Measurements from ENCODE around the gene SARS2.

SARS2 gene

DNA sequence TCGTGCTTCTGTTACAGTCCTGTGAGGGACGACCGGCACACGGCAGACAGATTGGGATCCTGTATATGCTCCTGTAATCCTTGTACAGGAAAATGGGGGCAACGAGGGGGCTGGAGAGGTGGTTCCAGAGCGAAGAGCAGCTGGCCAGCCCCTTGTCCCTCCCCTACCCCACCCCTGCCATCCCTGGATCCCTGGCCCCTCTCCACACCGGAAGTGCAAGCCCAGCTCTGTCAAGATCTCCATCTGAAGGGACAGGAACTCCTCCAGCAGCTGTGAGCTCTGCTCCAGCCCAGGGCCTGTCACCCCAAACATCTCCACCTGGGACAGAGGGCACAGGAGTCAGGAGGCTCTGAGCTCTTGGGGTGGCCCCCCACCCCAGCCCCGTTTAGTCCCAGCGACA lies 13.0 kb downstream of the SARS2 start:
- no peak for DNase-seq

DNA sequence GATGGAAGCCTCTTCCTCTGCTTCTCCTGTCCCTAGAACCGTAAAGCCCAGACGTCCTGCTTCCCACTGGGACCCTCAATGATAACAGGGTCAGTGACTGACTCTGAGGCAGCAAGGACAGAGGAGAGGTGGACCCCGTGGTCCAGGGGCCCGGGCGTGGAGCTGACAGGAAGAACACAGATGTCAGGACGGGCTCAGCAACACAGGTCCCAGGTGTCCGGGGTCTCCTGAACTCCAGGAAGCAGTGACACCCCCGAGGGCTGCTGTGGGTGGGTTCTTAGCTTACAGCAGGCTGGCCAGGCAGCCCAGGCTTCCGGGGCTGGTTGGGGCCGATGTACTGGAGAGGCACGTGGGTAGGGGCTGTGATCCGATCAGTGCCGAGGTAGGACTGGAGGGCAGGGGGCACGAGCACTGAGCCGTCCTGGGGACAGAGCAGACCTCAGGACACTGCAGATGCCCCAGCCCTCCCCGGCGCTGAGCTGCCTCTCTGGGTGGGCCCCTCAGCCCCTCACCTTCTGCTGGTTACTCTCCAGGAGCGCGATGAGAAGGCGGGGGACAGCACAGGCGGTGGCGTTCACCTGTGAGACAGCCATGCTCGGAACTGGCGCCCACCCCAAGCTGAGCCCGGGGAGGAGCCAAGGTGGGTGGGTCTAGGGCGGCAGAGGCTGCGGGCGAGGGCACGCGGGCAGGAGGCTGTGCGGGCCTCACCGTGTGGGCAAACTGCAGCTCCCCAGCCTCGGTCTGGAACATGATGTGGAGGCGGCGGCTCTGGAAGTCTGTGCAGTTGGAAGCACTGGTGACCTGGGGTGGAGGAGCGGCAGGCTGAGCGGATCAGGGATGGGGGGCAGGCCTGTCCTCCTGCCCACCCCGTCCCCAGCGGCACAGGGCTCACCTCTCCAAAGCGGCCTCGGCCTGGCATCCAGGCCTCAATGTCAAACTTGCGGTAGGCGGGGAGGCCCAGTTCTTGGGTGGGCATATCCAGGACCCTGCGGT lies 14.9 kb downstream of the SARS2 start:
- no peak for DNase-seq

DNA sequence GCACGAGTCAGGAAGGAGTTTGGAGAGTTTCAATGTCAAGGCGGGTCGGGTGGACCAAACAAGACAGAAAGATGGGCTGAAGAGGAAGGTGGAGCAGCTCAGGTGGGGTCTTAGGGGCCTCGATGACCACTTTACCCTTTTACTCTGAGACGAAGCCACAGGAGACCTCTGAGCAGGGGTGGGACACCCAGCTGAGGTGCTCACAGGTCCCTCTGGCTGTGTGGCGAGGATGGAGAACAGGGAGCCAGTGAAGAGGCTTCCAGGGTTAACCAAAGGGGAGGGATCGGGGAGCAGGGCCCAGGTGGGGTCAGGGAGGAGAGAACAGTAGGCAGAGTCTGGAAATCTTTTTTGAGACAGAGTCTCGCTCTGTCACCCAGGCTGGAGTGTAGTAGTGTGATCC lies 16.6 kb downstream of the SARS2 start:
- DNase-seq: no peak

DNA sequence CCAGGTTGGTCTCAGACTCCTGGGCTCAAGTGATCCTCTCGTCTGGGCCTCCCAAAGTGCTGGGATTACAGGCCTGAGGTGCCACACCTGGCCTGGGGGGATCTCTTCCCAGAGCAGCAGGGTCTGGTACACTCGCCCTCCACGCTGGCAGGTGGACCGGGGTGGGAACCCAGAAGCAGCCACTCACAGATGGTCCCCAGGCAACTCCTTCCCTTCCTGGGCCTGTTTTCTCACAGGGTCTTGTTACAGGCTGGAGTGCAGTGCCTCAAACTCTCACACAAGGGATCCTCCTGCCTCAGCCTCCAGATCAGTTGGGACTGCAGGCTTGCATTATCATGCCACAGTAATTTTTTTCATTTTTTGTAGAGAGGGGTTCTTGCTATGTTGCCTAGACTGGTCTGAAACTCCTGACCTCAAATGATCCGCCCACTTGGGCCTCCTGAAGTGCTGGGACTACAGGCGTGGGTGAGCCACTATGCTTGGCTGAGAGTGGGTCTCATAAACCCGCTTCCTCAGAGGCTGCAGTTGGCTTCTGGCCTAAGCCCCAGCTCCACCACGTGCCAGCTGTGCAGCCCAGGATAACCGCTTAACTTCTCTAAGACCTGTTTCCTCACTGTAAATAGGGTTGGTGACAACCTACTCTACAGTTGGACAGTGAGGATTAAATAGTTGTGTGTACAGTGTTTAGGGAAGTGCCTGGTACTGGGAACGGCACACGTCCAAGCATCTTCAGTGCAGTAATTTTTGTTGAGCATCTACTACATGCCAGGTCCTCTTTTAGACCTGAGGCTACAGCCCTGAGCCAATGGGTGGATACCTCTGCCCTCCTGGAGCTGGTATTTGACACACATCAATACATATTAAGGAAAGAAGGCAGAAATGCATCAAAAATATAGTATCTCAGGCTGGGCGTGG lies 17.7 kb downstream of the SARS2 start:
- no peak for DNase-seq

DNA sequence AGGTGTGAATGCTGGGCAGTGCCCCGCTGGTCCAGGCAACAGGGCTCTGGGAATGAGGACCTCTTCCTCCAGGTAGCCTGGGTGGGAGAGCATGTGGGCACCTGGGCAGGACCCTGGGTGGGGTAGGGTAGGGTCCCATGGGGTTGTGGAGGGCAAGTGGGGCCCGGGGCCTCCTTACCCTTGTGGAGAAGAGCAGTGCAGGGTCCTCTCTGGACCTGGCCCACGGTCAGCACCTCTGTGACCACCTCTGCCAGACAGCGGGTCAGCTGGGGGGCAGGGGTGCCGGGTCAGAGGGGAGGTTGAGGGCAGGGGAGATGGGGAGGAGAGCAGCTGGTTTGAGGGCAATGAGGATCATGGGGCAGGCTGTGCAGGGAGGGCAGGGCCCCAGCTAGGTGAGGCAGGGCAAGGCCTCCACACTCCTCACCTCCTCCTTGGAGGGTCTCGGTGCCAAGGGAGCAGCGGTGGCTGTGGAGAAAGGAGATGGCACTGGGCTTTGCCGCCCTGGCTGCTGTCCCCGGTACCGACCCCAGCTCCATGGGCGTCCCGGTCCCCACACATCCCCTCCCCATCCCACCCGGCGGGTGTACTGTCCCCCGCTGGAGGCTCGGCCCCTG lies 19.1 kb downstream of the SARS2 start:
- no peak for DNase-seq

DNA sequence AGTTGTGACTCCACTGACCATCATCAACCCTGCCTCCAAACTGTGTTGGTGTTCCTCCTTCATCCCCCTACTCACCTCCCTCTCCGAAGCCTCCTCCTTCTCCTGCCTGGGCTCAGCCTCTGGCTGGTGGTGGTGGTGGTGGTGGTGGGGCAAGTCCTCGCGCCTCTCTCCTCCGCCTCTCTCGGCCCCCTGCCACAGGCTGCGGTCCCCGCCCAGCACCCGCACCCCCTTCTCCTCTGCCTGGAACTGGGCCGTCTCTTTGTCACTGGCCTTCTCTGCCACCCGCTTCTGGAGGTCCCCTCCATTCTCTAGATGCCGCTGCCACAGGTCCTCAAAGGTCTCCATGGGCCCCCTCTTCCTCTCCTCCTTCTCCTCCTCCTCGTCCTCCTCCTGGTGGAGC lies 20.1 kb downstream of the SARS2 start:
- no peak for DNase-seq

DNA sequence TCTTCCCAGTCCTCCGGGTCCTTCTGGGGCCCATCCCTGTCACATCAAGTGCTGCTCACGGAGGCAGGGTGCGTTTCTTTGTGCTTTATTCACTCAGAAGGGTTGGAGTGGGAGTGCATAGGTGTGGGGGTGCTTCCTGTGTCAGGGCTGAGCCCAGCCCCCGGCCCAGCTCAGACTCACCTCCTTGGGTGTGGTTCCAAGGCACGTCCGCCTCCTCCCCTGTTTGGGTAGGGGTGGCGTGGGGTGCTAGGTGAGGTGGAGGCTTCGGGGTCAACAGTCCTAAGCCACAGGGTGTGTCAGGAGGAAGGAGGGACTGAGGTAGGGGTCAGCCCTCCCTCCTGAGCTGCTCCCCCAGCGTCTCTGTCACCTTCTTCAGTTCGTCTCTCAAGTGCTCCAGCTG lies 21.7 kb downstream of the SARS2 start:
- DNase-seq: no peak

DNA sequence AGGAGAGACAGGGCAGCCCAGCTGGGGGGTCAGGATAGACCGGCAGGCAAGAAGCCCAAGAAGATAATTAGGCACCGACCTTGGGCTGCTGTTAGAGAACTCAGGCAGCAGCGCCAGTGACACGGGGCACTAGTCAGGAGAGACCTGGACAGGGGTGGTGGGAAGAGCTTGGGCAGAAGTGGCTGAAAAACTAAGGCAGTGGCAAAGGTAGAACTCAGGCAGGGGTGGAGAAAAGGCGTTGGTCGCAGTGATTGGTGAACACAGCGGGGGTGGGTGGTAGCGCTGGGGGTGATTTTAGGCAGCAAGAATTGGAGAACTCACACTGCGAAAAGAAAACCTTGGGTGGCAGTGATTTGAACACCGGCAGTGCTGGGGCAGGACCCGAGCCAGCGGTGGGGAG lies 22.9 kb downstream of the SARS2 start:
- no peak for DNase-seq

DNA sequence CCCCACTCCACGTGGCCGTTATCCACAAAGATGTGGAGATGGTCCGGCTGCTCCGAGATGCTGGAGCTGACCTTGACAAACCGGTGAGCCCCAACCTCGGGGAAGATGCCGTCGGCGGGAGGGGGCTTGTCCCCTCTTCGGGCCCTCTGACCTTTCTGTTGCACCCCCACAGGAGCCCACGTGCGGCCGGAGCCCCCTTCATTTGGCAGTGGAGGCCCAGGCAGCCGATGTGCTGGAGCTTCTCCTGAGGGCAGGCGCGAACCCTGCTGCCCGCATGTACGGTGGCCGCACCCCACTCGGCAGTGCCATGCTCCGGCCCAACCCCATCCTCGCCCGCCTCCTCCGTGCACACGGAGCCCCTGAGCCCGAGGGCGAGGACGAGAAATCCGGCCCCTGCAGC lies 23.3 kb downstream of the SARS2 start:
- no peak for DNase-seq

DNA sequence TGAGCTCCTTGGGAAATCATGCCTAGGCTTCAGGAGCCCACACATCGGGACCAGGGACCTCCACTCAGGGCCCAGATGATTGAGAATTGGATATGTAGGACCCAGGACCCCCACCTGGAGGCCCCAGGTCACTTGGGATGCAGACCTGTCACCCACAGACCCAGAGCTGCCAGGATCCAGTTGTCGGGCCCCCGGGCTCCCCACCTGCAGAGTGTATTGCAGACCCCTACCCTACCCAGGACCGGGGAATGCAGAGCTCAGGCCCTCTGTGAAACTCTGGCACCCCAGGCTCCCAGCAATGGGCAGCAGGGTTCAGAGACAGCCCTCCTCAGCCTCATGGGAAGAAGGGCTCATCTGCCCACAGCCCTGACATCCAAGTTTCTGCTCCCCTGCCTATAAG lies 24.9 kb downstream of the SARS2 start:
- no peak for DNase-seq

DNA sequence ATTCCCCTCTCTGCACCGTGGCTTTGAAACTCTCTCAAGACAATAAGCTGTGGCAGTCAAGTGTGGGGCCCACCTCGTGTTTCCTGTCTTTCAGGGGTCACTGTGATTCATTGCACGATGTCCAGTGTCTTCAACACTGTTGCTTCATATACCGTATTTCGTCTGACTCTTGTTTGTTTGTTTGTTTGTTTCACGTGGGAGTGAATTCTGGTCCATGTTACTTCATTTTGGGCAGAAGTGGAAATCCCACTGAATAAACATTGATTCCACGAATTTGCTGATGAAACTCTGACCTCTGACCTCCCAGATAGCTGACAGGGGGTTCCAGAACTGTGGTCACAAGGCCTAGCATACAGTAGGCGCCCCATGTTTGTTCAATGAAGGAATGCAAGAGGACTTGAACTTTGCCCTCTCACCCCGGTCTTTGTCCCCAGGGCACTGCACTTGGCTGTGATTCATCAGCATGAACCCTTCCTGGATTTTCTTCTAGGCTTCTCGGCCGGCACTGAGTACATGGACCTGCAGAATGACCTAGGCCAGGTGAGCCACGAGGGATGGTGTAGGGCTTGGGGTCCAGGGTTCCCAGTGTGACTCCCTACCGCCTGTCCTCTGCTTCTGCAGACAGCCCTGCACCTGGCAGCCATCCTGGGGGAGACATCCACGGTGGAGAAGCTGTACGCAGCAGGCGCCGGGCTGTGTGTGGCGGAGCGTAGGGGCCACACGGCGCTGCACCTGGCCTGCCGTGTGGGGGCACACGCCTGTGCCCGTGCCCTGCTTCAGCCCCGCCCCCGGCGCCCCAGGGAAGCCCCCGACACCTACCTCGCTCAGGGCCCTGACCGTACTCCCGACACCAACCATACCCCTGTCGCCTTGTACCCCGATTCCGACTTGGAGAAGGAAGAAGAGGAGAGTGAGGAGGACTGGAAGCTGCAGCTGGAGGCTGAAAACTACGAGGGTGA lies 25.7 kb downstream of the SARS2 start:
- DNase-seq: no peak

DNA sequence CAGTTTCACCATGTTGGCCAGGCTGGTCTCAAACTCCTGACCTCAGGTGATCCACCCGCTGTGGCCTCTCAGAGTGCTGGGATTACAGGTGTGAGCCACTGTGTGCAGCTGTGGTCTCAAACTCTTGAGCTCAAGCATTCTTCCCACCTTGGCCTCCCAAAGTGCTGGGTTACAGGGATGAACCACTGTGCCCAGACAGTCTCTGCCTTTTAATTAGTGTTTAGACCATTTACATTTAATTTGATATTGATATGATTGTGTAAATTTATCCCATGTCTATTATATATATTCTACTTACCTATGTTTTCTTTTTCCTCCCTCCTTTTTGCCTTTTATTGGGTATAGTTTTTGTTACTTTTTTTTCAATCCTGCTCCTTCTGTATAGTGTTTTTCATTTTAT lies 28.9 kb downstream of the SARS2 start:
- DNase-seq: no peak

DNA sequence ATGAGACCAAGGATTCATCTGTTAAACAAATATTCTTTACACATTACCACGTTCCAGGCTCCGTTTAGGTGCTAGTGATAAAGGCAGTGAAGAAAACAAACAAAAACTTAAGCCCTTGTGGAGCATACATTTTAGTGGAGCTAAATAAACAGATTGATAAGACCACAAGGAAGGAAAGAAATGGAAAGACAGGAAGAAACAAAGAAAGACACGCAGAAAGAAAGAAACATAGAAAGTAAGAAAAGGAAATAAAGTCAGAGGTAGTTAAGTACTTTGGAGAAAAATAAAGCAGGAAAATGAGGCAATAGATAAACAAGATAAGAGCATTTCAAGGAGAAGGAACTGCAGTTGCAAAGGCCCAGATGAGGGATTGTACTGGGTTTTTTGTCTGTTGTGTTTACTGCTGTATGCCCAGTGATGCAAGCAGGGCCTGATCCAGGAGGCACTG lies 29.8 kb downstream of the SARS2 start:
- DNase-seq: no peak

DNA sequence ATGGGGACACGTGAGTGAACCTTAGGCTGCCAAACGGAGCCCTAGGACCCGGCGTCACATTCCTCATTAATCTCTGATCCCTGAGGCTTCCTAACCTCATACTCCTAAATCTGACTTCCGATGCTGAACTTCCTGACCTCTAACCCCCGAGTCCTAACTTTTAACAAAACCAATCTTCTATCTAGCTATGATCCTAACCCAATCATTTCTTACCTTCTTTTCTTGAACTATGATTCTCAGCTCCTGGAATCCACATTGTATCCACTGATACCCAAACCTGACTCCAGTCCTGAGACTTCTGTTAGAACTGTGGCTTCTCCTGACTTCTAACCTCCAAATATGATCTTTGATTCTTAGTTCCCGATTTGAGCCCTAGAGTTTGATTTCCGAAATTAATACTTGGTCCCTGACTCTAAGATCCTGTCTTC lies 30.3 kb downstream of the SARS2 start:
- no peak for DNase-seq

DNA sequence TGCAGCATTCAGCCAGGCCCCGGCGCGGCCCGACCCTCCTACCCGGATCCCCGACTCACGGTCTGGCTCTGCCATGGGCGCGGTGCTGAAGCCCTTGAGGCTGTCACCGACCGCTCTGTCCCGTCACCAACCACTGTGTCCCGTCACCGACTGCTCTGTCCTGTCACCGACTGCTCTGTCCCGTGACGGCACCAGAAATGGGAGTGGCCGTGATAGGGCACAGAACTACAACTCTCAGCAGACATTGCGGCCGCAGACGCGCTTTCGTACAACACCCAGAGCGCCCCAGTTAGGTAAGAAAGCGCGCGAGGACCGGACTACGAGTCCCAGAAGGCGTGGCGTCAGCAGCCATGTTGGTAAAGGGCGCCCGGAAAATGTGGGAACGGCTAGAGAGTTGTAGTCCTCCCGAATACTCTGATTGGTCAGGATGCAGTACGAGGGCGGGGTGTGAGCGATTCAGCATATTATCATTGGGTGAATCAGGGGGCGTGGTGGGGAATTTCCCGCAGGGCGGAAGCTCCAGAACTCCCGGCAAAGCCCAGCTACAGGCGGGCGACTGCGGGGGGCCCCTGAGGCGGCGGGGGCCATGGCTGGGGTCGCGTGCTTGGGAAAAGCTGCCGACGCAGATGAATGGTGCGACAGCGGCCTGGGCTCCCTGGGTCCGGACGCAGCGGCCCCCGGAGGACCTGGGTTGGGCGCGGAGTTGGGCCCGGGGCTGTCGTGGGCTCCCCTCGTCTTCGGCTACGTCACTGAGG lies 30.9 kb downstream of the SARS2 start, which contains the start of the genes NFKBIB and SIRT2:
Gene NFKBIB (plus strand): TSS at position 523 of the 755 bp plus-strand sequence. CDS start 64 bp downstream, at position 587.
Gene SIRT2 (minus strand): TSS at position 172 of the 755 bp plus-strand sequence. CDS start 97 bp downstream, at position 75.
- peak; percentile 98 to 99 for DNase-seq

DNA sequence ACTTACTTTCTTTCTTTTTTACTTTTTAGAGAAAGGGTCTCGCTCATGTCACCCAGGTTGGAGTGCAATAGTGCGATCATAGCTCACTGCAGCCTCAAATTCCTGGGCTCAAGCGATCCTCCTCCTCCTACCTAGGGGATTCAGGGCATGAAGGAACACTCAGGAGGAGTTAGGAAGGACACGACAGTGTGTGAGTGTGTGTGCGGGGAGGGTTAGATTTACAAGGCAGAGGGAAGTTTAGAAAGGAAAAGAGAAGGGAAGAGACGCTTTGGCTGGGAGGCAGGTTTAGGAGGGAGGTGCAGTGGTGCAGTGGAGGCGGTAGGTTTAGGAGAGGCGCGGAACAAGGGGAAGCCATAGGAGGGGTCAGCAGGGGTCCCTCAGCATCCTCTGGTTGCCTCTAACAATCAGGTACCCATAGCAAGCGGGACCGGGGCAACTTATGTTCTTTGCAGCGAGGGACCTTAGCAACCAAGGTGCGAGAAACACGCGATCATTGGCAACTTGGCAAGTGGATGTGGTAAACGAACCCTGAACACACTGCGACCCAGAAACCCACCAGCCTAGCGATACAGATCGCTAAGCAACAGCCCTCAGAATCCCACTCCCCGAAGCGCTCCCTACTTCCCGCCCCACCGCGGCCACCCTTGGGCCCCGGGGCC lies 31.6 kb downstream of the SARS2 start:
- DNase-seq: no peak

DNA sequence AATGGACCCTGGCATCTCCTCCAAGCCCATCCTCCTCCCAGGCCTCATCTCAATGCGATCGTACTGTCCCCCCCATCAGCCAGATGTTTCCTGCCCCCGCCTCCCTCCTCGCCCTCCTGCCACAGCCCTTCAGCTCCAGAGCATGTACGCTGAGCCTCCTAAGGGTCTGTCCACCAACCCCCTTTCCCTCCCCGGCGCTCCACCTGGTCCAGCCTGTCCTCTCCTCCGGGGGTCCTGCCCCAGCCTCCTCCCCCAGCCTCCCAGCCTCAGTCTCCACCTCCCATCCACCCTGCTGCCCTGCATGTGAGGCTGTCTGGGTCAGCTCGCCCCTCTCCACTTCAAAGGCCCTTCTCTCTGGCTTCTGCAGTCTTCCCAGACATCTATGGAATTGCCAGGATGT lies 35.6 kb downstream of the SARS2 start:
- DNase-seq: no peak

DNA sequence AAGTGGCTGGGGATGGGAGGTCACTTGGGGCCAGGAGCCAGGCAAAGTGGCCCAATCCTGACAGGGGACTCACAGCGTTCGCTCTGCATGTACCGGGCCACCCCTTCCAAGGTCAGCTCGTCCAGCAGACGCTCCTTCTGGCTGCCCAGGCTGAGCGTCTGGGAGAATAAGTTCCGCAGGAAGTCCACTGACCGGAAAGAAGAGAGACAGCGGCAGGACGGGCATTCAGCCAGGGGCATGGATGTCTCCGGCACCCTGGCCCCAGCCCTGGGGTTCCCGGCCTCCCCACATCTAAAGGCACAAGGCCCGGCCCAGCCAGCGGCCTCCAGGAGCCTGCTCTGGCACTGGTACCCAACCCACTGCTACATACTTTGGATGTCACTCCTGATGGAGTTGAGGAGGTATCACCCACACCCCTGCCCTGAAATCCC lies 37.2 kb downstream of the SARS2 start:
- DNase-seq: no peak

DNA sequence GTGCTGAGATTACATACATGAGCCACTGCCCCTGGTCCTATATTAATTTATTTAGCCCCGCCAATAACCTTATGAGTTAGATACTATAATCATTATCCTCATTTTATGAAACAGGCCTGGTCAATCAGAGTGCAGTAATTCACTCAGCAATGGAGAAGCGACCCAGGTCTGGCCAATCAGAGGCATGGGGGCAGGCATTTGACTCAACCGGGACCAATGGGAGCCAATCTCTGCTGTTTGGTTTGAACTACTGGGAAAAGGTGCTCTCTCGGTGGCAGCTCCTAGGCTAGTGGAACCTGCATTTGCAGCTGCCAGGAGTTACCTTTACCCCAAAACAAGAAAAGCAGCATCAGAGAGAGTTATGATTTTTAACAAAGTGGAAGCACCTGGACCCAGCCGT lies 37.7 kb downstream of the SARS2 start:
- no peak for DNase-seq

DNA sequence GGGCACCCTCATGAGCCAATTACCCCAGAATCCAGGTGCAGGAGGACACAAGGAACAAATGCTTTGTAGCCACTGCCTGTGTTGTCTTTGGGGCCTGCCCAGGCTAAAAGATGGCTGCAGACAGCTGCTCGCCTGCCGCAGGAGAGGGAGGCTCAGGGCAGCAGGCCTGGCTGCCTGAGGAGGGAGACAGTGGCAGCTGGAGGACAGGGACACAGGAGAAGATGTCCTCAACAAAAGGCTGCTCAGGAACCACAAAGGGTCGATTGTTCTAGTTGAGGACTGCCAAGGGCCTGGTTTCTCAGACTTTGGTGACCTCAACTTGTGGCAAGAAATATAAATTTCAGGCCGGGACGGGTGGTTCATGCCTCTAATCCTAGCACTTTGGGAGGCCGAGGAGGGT lies 38.8 kb downstream of the SARS2 start:
- DNase-seq: no peak

Measured in stimulated activated CD4-positive, alpha-beta T cell treated with anti-CD3 and anti-CD28 coated beads, Interleukin-2, amount 100 ng/mL, for 24 hours (primary cell).